VCaP (cell line): ENCODE measurements around the gene HS3ST4.
A peak's percentile ranks its signal among the peaks of the same experiment; 100 is the strongest.

Source experiments
- H3K27ac ChIP-seq: fragments of 450-650 bp; 2 replicates; pipeline ENCODE4 v1.5.1; 2017
- TF ChIP-seq, protein P1 (sequence below): fragments of 450-650 bp; conservative IDR thresholded peaks from 2 replicates; pipeline ENCODE4 v1.5.1; 2017; ENCODE audit warnings: mild to moderate bottlenecking, moderate library complexity

The HS3ST4 gene

DNA sequence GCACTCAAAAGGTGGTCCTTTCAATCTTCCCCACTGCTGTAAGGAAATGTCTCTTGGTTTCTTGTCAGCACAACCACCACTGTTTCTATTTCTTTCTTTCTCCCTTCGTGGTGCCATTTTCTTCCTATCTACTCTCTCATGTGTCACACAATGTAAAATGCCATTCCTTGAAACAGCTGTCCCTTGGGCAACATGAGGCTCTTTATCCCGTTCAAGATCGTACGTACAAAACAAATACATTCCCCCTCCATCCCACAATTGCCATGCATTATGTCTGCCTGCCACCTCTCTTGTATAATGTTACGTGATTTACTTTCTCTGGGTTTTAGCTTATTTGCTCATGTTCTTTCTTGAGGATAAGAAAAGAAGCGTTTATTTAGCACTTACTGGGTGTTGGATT is 410.6 kb downstream of the HS3ST4 start:
- no peak overlapping the region for H3K27ac ChIP-seq
- TF ChIP-seq, protein P1, sequence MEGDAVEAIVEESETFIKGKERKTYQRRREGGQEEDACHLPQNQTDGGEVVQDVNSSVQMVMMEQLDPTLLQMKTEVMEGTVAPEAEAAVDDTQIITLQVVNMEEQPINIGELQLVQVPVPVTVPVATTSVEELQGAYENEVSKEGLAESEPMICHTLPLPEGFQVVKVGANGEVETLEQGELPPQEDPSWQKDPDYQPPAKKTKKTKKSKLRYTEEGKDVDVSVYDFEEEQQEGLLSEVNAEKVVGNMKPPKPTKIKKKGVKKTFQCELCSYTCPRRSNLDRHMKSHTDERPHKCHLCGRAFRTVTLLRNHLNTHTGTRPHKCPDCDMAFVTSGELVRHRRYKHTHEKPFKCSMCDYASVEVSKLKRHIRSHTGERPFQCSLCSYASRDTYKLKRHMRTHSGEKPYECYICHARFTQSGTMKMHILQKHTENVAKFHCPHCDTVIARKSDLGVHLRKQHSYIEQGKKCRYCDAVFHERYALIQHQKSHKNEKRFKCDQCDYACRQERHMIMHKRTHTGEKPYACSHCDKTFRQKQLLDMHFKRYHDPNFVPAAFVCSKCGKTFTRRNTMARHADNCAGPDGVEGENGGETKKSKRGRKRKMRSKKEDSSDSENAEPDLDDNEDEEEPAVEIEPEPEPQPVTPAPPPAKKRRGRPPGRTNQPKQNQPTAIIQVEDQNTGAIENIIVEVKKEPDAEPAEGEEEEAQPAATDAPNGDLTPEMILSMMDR = no peak

DNA sequence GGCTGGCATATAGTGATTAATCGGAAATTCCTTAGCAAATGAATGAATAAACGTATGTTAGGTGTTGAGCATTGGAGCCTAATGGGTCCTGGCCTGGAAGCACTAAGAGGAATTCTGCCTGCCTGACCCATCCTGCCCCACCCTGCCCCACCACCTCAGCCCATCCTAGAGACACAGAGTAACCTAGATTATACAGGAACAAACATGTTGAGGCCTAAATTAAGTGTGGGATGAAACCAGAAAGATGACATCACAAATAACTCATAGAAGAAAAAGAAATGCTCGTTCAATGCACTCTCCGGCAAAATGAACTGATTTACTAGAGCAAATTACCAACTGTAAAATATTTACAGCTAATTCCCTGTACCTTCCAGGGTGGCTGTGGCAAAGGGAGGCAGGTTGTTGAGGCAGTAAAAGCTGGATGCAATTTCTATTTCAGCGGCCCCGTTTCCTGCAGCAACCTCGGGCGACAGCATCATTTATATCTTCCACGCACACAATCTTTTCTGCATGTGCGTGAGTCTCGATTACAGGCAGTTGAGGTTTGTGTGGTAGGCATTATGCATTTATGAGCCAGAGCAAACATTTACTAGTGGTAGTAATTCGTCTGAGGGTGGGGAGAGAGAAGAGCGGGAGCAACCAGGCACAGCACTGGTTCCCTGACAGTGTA is 417.2 kb downstream of the HS3ST4 start:
- TF ChIP-seq, protein P1 = no peak
- H3K27ac ChIP-seq = no peak overlapping the region

DNA sequence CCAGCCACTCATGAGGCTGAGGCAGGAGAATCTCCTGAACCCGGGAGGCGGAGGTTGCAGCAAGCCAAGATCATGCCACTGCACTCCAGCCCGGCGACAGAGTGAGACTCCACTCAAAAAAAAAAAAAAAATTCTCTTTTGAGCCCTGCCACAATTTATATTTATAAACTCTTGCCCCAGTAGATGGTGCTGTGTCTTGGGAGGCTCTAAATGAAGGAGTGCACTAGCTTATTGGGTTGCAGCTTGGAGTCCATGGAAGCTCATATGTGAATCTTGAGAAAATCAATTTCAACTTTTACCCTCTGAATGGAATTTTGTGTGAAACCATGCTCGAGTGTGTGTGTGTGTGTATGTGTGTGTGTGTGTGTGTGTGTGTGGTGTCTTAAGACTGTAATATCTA is 420.1 kb downstream of the HS3ST4 start:
- H3K27ac ChIP-seq = no peak overlapping the region

DNA sequence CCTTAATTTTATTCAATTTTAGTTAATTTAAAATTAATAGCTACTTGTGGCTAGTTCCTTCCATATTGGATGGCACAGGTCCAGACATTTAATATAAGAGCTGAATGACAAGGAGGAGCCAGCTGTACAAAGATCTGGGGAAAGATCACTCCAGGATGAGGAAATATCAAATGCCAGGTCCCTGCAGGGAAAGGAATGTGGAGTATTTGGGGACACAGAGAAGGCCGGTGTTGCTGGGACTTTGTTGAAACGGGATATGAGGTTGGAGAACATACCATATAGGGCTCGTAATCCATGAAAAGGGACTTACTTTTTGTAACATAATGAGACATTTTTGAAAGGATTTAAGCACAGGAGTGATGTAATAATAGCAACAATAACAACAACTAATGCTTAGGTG is 426.8 kb downstream of the HS3ST4 start:
- TF ChIP-seq, protein P1 = no peak

More for the DNA sequence above, 420.1 kb downstream of the HS3ST4 start:
- TF ChIP-seq, protein P1 = peak; percentile 29

DNA sequence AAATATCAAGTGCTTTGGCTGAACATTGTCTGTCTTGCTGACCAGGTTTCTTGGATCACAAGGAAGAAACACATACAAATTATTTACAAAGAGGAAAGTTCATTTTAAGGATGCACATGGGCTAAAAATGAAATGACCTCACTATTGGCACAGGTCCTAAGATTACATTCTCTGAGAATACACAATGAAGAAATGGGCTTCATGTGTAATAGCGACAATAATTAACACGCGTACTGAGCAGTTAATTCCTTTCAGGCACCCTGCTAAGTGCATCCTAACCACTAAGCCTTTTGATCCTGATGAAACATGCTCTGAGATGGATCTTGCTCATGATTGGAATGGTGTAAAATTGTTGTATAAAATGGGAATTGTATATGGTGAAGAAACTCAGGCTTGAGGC is 429.0 kb downstream of the HS3ST4 start:
- TF ChIP-seq, protein P1 = no peak
- H3K27ac ChIP-seq = no peak overlapping the region

More for the DNA sequence above, 426.8 kb downstream of the HS3ST4 start:
- no peak overlapping the region for H3K27ac ChIP-seq

DNA sequence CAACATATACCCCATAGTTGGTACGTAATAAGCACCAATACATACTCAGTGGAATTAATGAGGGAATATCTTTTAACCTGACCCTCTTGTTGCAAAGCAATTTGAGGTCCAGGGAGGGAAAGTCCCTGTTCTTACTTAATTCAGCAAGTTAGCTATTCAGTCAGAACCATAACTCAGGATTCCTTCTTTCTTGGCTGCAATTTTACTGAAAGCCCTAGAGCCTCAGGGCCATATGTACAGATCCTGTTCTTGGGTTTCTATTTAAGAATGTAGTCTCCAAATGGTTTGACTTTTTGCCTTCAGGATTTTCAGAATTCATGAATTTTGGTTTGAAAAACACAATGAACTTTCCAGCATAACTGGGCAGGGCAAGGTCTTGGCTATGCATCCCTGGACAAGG is 436.5 kb downstream of the HS3ST4 start:
- TF ChIP-seq, protein P1 = no peak
- no peak overlapping the region for H3K27ac ChIP-seq

DNA sequence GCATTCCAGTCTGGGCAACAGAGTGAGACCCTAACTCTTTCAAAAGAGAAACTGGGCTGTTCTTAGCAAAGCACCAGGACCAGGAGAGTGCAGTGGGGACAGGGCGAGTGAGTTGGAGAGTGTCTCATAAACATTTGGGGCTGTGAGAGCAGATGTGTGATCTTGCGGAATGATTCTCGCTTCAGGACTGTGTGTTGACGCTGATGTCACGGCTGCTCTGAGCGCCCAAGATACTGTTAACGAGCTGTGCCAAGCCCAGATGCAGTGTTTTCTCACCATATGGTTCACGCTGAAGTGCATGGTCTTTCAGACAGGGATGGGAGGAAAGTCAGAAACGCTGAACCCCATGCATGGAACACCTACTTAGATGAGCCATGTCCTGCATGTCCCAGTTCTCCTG is 438.2 kb downstream of the HS3ST4 start:
- H3K27ac ChIP-seq = no peak overlapping the region
- TF ChIP-seq, protein P1 = no peak
